ENCODE data around the gene AXIN1.
"Not testable (repeated sequence)": the region's sequence is repeated elsewhere in the genome, so short reads cannot be mapped to it uniquely, and the experiment has no call there.

The AXIN1 gene

GRCh38 chr16:387761-388666, 35.5 kb upstream of the AXIN1 start:
- H3K36me3 Mint-ChIP-seq (ENCODE audit: low read depth); H3K27me3 Mint-ChIP-seq (ENCODE audit: low read depth); H3K27ac Mint-ChIP-seq; H3K4me1 Mint-ChIP-seq (ENCODE audit: low read depth); H3K9me3 Mint-ChIP-seq; H3K4me3 Mint-ChIP-seq: not testable (repeated sequence)

DNA sequence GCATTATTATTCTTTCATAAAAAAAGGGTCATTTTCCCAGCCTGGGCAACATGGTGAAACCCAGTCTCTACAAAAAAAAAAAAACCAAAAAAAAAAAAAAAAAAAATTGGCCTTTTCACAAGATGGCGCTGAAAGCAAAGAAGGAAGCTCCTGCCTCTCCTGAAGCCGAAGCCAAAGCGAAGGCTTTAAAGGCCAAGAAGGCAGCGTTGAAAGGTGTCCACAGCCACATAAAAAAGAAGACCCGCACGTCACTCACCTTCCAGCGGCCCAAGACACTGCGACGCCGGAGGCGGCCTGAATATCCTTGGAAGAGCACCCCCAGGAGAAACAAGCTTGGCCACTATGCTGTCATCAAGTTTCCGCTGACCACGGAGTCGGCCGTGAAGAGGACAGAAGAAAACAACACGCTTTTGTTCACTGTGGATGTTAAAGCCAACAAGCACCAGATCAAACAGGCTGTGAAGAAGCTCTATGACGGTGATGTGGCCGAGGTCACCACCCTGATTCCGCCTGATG, 34.2 kb upstream of the AXIN1 start:
- Mint-ChIP-seq H3K4me1 (ENCODE audit: low read depth) (peaks cover 9% of the 10 kb centered on the region), H3K36me3 (ENCODE audit: low read depth) (peaks cover 1% of the 10 kb centered on the region), H3K27me3 (ENCODE audit: low read depth) (peaks cover 9% of the 10 kb centered on the region), H3K27ac (no peak overlapping the region), H3K9me3 (peaks cover 4% of the 10 kb centered on the region), H3K4me3 (no peak overlapping the region)

DNA sequence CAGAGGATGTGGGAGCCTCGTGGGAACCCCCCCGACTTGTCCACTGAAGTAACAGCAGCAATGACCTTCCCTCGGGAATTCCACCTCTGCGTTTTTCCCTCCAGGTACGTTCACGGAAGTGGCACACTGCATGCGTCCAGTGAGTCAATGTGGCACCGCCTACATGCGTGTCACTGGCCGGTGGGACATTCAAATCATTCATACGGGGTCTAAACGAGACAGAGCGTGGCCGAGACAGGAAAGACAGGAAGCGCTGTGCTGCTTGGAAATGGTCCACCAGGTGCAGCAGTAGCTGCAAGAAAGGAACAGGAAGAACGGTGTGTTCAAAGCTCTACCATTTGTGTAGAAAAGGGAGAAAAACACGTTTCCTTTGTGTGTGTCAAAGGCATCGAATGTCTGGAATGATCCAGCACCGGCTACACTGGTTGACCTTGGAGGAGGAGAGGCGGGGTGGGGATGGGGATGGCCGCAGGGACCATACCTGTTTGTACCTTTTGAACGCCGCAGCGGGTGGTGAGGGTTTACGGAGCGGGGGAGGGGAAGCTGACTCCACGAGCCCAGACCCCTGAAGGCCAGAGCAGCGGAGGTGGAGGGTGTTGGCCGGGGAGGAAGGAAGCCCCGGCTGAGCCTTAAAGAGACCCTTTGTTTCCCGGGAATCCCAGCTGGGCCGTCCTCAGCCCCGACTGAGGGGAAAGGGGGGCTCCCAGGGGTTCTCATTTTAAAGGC, 31.0 kb upstream of the AXIN1 start:
- H3K4me1 Mint-ChIP-seq (ENCODE audit: low read depth), result peaks cover 9% of the 10 kb centered on the region
- peak overlapping the region; percentile 12 for H3K27ac Mint-ChIP-seq
- H3K9me3 Mint-ChIP-seq, result no peaks in the 10 kb centered on the region
- peaks cover 9% of the 10 kb centered on the region for H3K27me3 Mint-ChIP-seq (ENCODE audit: low read depth)
- peak overlapping the region; percentile 85 for H3K4me3 Mint-ChIP-seq
- peaks cover 1% of the 10 kb centered on the region for H3K36me3 Mint-ChIP-seq (ENCODE audit: low read depth)

DNA sequence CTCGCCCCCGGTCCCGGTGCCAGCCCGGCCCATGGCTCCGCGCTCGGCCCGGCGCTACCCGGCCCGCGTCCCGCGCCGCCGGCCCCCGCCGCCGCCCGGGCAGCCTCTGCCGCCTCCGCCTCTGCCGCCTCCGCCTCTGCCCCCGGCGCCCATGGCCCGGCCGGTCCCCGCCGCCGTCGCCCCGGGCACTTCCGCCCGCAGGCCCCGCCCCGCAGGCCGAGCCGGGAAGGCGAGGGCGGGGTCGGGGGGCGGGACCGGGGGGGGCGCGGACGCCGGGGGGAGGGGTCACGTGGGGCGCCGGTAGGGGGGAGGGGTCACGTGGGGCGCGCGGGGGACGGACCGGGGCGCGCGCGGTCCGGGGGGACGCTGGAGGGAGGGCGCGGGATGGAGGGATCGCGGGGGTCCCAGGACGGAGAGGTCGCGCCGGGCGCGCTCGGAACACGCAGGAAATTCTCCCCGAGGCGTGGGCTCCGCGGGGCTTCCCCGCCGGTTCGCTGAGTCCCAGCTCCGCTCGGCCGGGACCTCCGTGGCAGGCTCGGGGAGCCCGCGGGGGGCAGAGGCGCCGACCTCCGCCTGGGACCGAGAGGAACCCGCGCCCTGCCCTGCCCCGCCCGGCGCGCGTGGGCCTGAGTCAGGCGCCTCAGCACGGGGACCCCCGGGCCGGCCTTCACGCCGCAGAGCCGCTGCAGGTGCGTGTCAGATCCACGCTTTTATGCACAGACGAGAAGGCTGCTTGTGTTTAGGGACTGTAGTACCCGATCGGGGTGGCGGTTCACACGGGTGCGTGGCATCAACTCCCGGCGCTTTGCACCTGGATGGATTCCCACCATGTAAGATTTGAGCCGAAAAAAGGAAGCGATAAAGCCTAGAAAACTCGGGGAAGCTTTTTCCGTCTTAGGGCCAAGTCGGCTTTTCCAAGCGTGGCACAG, 29.5 kb upstream of the AXIN1 start, which contains the start of gene PGAP6:
Gene PGAP6, minus strand, starts transcription at position 190 of the 929 bp plus-strand sequence. Its CDS starts 157 bp downstream, at position 33.
- Mint-ChIP-seq H3K27ac (peak within 1 kb of the TSS; percentile 12), H3K4me1 (ENCODE audit: low read depth) (peaks cover 9% of the 10 kb centered on the region), H3K9me3 (no peaks in the 10 kb centered on the region), H3K4me3 (peak within 1 kb of the TSS; percentile 85), H3K27me3 (ENCODE audit: low read depth) (peaks cover 9% of the 10 kb centered on the region), H3K36me3 (ENCODE audit: low read depth) (peaks cover 1% of the 10 kb centered on the region)

- H3K4me1 Mint-ChIP-seq (ENCODE audit: low read depth), result peaks cover 9% of the 10 kb centered on the region
- H3K27me3 Mint-ChIP-seq (ENCODE audit: low read depth), result peaks cover 9% of the 10 kb centered on the region
- peak overlapping the region; percentile 72 for H3K4me3 Mint-ChIP-seq
- H3K27ac Mint-ChIP-seq, result no peak overlapping the region
- H3K9me3 Mint-ChIP-seq, result no peaks in the 10 kb centered on the region
- H3K36me3 Mint-ChIP-seq (ENCODE audit: low read depth), result peaks cover 1% of the 10 kb centered on the region
Measured at GRCh38 chr16:381012-381788, 28.7 kb upstream of the AXIN1 start.

- no peaks in the 10 kb centered on the region for H3K9me3 Mint-ChIP-seq
- H3K27ac Mint-ChIP-seq, result no peak overlapping the region
- H3K36me3 Mint-ChIP-seq (ENCODE audit: low read depth), result peaks cover 1% of the 10 kb centered on the region
- H3K4me1 Mint-ChIP-seq (ENCODE audit: low read depth), result peaks cover 9% of the 10 kb centered on the region
- H3K4me3 Mint-ChIP-seq, result peak overlapping the region; percentile 72
- H3K27me3 Mint-ChIP-seq (ENCODE audit: low read depth), result peaks cover 9% of the 10 kb centered on the region
Measured at GRCh38 chr16:380762-381011, 28.2 kb upstream of the AXIN1 start.

- Mint-ChIP-seq H3K27me3 (ENCODE audit: low read depth) (peaks cover 9% of the 10 kb centered on the region), H3K4me1 (ENCODE audit: low read depth) (peaks cover 9% of the 10 kb centered on the region), H3K4me3 (peak overlapping the region; percentile 59), H3K9me3 (no peaks in the 10 kb centered on the region), H3K36me3 (ENCODE audit: low read depth) (peaks cover 1% of the 10 kb centered on the region), H3K27ac (no peak overlapping the region)
Measured at GRCh38 chr16:379961-380761, 27.6 kb upstream of the AXIN1 start.

GRCh38 chr16:379183-379960, 26.8 kb upstream of the AXIN1 start:
- Mint-ChIP-seq H3K4me3 (no peak overlapping the region), H3K27ac (no peak overlapping the region), H3K27me3 (ENCODE audit: low read depth) (peaks cover 9% of the 10 kb centered on the region), H3K36me3 (ENCODE audit: low read depth) (peaks cover 1% of the 10 kb centered on the region), H3K4me1 (ENCODE audit: low read depth) (peaks cover 9% of the 10 kb centered on the region), H3K9me3 (no peaks in the 10 kb centered on the region)

GRCh38 chr16:378821-379182, 26.3 kb upstream of the AXIN1 start:
- no peaks in the 10 kb centered on the region for H3K9me3 Mint-ChIP-seq
- H3K36me3 Mint-ChIP-seq (ENCODE audit: low read depth), result peaks cover 1% of the 10 kb centered on the region
- H3K4me1 Mint-ChIP-seq (ENCODE audit: low read depth), result peaks cover 9% of the 10 kb centered on the region
- H3K4me3 Mint-ChIP-seq, result no peak overlapping the region
- no peak overlapping the region for H3K27ac Mint-ChIP-seq
- H3K27me3 Mint-ChIP-seq (ENCODE audit: low read depth), result peaks cover 9% of the 10 kb centered on the region

- not testable (repeated sequence) for H3K4me3 Mint-ChIP-seq; H3K9me3 Mint-ChIP-seq; H3K27me3 Mint-ChIP-seq (ENCODE audit: low read depth); H3K27ac Mint-ChIP-seq; H3K4me1 Mint-ChIP-seq (ENCODE audit: low read depth); H3K36me3 Mint-ChIP-seq (ENCODE audit: low read depth)
Measured at GRCh38 chr16:378113-378820, 25.7 kb upstream of the AXIN1 start.

- H3K9me3 Mint-ChIP-seq, result no peaks in the 10 kb centered on the region
- H3K4me1 Mint-ChIP-seq (ENCODE audit: low read depth), result no peaks in the 10 kb centered on the region
- no peaks in the 10 kb centered on the region for H3K36me3 Mint-ChIP-seq (ENCODE audit: low read depth)
- H3K4me3 Mint-ChIP-seq, result no peak overlapping the region
- no peak overlapping the region for H3K27ac Mint-ChIP-seq
- H3K27me3 Mint-ChIP-seq (ENCODE audit: low read depth), result no peaks in the 10 kb centered on the region
Measured at GRCh38 chr16:377419-377951, 25.0 kb upstream of the AXIN1 start.

DNA sequence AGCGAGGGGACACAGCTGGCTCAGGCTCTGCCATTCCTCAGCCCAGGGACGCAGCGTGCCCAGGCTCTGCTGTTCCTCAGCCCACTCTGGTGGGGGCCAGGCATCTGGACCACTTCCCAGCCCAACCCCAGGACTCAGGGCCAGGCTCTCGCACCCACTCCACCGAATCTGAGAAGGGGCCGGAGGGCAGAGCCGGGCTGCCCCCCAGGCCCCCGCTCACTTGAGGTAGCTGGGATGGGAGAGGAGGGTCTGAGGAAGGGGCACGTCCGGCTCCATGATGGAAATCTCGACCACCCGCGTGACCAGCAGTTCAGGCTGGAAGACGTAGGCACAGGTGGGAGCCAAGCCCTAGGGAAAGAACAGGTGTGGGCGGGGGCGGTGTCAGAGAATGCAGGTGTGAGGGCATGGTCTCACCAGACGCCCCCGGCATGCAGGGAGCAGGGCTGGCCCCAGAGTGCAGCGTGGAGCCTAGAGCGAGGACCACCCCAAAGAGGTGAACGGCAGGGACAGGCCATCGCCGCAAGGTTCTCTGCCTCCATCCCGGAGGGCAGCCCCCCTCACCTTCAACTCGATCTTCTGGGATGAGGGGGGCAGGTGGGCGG, 24.4 kb upstream of the AXIN1 start:
- Mint-ChIP-seq H3K27ac (no peak overlapping the region), H3K9me3 (no peaks in the 10 kb centered on the region), H3K4me3 (no peak overlapping the region), H3K4me1 (ENCODE audit: low read depth) (no peaks in the 10 kb centered on the region), H3K27me3 (ENCODE audit: low read depth) (no peaks in the 10 kb centered on the region), H3K36me3 (ENCODE audit: low read depth) (no peaks in the 10 kb centered on the region)

Measured in T-helper 1 cell treated with Interleukin-12 subunit alpha and Interleukin-12 subunit beta and Interleukin-4 antibody, amounts not matched to agents 30 μg/mL and 1 μg/mL, for 36 hours (primary cell).